Fibroblast of pulmonary artery (primary cell): Measurements from ENCODE around the gene PPP6R3.

Source experiments
- DNase-seq: peaks from one replicate; pipeline ENCODE4 v3.0.0-alpha.2; 2010; ENCODE audit warnings: low read depth
- H3K4me3 ChIP-seq: replicated peaks from 2 replicates; pipeline ENCODE4 v1.5.1; 2011; ENCODE audit warnings: low read depth, mild to moderate bottlenecking, control low read depth, low read length, moderate library complexity
- TF ChIP-seq, protein P1 (sequence below): IDR thresholded peaks from 2 replicates; pipeline ENCODE4 v1.5.1; 2011; ENCODE audit warnings: mild to moderate bottlenecking, control low read depth, low read length, inconsistent platforms; ENCODE audit errors: missing control alignments

The PPP6R3 gene

DNA sequence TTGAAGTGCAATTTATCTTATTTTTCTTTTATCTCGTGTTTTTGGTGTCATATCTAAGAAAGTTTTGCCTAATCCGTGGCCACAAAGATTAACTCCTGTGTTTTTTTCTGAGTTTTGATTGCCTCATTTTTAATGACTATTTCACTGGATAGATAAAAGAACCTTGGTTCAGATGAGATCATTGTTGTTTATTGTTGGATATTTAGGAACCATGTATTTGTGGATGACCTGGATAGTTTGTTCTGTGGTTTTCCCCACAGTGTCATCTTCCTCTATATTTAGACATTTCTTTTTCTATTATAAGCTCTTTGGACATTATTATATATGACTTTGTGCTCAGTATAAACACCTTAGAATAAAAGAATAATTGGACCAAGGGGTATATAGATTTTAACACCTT, 37.2 kb downstream of the PPP6R3 start:
- TF ChIP-seq, protein P1, sequence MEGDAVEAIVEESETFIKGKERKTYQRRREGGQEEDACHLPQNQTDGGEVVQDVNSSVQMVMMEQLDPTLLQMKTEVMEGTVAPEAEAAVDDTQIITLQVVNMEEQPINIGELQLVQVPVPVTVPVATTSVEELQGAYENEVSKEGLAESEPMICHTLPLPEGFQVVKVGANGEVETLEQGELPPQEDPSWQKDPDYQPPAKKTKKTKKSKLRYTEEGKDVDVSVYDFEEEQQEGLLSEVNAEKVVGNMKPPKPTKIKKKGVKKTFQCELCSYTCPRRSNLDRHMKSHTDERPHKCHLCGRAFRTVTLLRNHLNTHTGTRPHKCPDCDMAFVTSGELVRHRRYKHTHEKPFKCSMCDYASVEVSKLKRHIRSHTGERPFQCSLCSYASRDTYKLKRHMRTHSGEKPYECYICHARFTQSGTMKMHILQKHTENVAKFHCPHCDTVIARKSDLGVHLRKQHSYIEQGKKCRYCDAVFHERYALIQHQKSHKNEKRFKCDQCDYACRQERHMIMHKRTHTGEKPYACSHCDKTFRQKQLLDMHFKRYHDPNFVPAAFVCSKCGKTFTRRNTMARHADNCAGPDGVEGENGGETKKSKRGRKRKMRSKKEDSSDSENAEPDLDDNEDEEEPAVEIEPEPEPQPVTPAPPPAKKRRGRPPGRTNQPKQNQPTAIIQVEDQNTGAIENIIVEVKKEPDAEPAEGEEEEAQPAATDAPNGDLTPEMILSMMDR: no peak
- DNase-seq: no peak
- no peak overlapping the region for H3K4me3 ChIP-seq

GRCh38 chr11:68498321-68498720, 37.8 kb downstream of the PPP6R3 start:
- TF ChIP-seq, protein P1: no peak
- DNase-seq: peak; percentile 22
- H3K4me3 ChIP-seq: no peak overlapping the region

DNA sequence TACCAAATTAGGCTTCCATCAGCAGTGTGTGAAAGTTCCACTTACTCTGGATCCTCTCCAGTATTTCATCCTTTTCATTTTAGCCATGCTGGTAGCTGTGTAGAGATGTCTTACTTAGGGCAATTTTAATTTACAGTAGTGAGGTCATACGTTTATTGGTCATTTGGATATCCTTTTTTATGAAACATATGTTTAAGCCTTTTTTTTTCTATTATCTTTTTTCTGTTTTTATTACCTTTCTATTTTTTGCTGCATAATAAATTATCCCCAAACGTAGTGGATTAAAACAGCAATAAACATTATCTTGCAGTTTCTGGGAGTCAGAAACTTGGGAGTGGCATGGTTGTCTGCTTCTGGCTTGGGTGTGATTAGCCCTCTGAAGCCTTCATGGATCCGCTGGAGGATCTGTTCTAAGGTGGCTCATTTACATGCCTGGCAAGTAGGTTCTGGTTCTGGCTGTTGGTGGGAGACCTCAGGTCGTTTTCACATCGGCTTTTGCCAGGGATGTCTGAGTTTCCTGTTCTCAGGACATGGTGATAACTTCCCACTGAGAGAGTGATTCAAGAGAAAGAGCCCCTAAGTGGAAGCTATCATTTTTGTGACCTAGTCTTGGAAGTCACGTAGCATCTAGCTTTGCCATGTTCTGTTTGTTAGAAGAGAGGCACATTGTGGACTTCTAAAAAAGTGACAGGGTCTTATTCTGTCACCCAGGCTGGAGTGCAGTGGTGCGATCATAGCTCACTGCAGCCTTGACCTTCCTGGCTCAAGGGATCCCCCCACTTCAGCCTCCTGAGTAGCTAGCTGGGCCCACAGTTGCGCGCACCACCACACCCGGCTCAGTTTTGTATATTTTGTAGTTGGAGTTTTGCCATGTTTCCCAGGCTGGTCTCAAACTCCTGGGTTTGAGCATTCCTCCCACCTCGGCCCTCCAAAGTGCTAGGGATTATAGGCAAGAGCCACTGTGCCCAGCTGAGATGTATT, 38.6 kb downstream of the PPP6R3 start:
- no peak overlapping the region for H3K4me3 ChIP-seq

DNA sequence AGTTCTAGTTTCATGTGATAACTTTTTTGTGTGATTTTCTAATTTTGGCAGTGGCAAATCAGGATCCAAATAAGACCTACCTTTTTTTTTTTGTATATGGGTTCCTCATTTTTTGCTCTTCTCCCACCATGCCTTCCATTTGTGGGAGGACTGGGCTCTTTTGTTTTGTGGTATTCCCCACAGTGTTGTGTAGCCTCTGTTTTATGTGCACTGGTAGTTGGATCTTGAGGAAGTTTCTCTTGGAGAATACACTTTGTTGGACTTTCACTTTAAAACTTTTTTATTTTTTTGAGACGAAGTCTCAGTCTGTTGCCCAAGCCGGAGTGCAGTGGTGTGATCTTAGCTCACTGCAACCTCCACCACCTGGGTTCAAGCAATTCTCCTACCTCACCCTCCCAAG, 39.7 kb downstream of the PPP6R3 start:
- H3K4me3 ChIP-seq: no peak overlapping the region
- DNase-seq: no peak
- TF ChIP-seq, protein P1: no peak

More for the DNA sequence above, 38.6 kb downstream of the PPP6R3 start:
- TF ChIP-seq, protein P1: no peak
- no peak for DNase-seq

- no peak overlapping the region for H3K4me3 ChIP-seq
- DNase-seq: no peak
- TF ChIP-seq, protein P1: no peak
Measured at GRCh38 chr11:68501813-68502212, 41.3 kb downstream of the PPP6R3 start.

DNA sequence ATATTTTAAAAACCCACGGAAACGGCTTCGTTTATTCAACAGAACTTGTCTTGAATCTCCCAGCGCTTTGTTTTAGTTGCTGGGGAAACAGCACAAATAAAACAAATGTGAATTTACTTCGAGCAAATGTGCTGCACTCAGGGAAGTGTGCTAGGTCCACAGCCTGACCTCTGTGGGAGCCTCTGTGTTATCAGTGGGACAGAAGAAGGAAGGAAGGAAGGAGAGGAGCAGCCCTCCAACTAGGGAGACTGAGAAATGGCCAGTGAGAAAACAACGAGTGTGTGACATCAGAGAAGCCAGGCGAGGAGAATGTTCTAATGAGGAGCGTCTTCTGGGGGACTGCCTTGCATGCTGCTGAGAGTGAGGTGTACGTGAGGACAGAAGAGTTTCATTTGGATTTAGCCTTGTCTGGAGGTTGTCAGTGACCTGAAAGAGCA, 42.7 kb downstream of the PPP6R3 start:
- H3K4me3 ChIP-seq: no peak overlapping the region
- DNase-seq: peak; percentile 44
- TF ChIP-seq, protein P1: no peak
